H4 (cell line): ENCODE data around the gene CCDC88C. TPM values are rescaled to one million over a fixed set of nuclear protein-coding genes. Genes with fewer than 3 reads are reported as not detected.
"Not testable (repeated sequence)": the region's sequence is repeated elsewhere in the genome, so short reads cannot be mapped to it uniquely, and the experiment has no call there.

Experiments used
- DNase-seq: peaks from one replicate; pipeline ENCODE4 v3.0.0-alpha.2; 2015; ENCODE audit warnings: low spot score
- total RNA-seq: library from RNA; depleted of rRNA; stranded (reverse); fragments of >200 nt; shearing (Covaris generic); gene quantifications from 2 replicates; pipeline ENCODE4 v1.2.3, GENCODE V29; 2014

Gene CCDC88C
- total RNA-seq, 1 experiment from 2014 or later, result 2.4 TPM

GRCh38 chr14:91245616-91246015 lies 172.0 kb downstream of the CCDC88C start:
- not testable (repeated sequence) for DNase-seq

- no peak for DNase-seq
Observed at GRCh38 chr14:91245029-91245428, 172.6 kb downstream of the CCDC88C start.

- peak; percentile 39 for DNase-seq
Observed at GRCh38 chr14:91244501-91244901, 173.1 kb downstream of the CCDC88C start, which contains the start of gene GPR68. Gene GPR68 (minus strand): TSS chr14:91244704. CDS start chr14:91235050, 9,654 bp downstream.

- no peak for DNase-seq
Observed at GRCh38 chr14:91243074-91243471, 174.5 kb downstream of the CCDC88C start.

- no peak for DNase-seq
Observed at GRCh38 chr14:91242635-91243034, 175.0 kb downstream of the CCDC88C start.

GRCh38 chr14:91241863-91242262 lies 175.8 kb downstream of the CCDC88C start:
- no peak for DNase-seq

GRCh38 chr14:91238661-91239060 lies 179.0 kb downstream of the CCDC88C start:
- no peak for DNase-seq

- no peak for DNase-seq
Observed at GRCh38 chr14:91238085-91238484, 179.5 kb downstream of the CCDC88C start.

GRCh38 chr14:91237219-91237618 lies 180.4 kb downstream of the CCDC88C start:
- peak; percentile 51 for DNase-seq

- no peak for DNase-seq
Observed at GRCh38 chr14:91235841-91236240, 181.8 kb downstream of the CCDC88C start.

- DNase-seq, result no peak
Observed at GRCh38 chr14:91234791-91235114, 182.9 kb downstream of the CCDC88C start.

- DNase-seq, result no peak
Observed at GRCh38 chr14:91233936-91234790, 183.5 kb downstream of the CCDC88C start.

- no peak for DNase-seq
Observed at GRCh38 chr14:91232603-91233002, 185.0 kb downstream of the CCDC88C start.

GRCh38 chr14:91232052-91232451 lies 185.6 kb downstream of the CCDC88C start:
- no peak for DNase-seq

GRCh38 chr14:91231446-91231845 lies 186.2 kb downstream of the CCDC88C start:
- no peak for DNase-seq

GRCh38 chr14:91230397-91231035 lies 187.1 kb downstream of the CCDC88C start:
- DNase-seq, result no peak

GRCh38 chr14:91229743-91230200 lies 187.8 kb downstream of the CCDC88C start:
- DNase-seq, result peak; percentile 85

GRCh38 chr14:91229005-91229382 lies 188.6 kb downstream of the CCDC88C start:
- no peak for DNase-seq

GRCh38 chr14:91228112-91229004 lies 189.3 kb downstream of the CCDC88C start:
- no peak for DNase-seq

GRCh38 chr14:91227183-91227628 lies 190.4 kb downstream of the CCDC88C start:
- DNase-seq, result no peak

GRCh38 chr14:91226360-91226759 lies 191.3 kb downstream of the CCDC88C start:
- not testable (repeated sequence) for DNase-seq

GRCh38 chr14:91225025-91225424 lies 192.6 kb downstream of the CCDC88C start:
- no peak for DNase-seq
